RWPE2 (cell line): ENCODE measurements around the gene RAB3IL1.
A peak's percentile ranks its signal among the peaks of the same experiment; 100 is the strongest.
"Not testable (repeated sequence)": the region's sequence is repeated elsewhere in the genome, so short reads cannot be mapped to it uniquely, and the experiment has no call there.

Source experiments
- ATAC-seq: fragments of 200-7000 bp; cut with Tn5 transposase; 3 replicates; pipeline ENCODE4 v1.9.1; 2021; ENCODE audit warnings: low read depth
- DNase-seq: peaks from one replicate; pipeline ENCODE4 v3.0.0-alpha.2; 2020; ENCODE audit warnings: low spot score
- H3K27ac ChIP-seq: fragments of 450-650 bp; 2 replicates; pipeline ENCODE4 v1.5.1; 2017; ENCODE audit warnings: mild to moderate bottlenecking; ENCODE audit not compliant: poor library complexity, severe bottlenecking
- H3K27me3 ChIP-seq: fragments of 250-450 bp; sonication (Bioruptor Pico); 2 replicates; pipeline ENCODE4 v1.5.1; 2021; ENCODE audit warnings: mild to moderate bottlenecking, moderate library complexity; ENCODE audit not compliant: insufficient read depth, poor library complexity, severe bottlenecking
- H3K36me3 ChIP-seq: fragments of 250-450 bp; sonication (Bioruptor Pico); 2 replicates; pipeline ENCODE4 v1.5.1; 2020; ENCODE audit warnings: low read depth, mild to moderate bottlenecking, moderate library complexity
- H3K4me1 ChIP-seq: fragments of 250-450 bp; sonication (Bioruptor Pico); 2 replicates; pipeline ENCODE4 v1.5.1; 2021; ENCODE audit warnings: mild to moderate bottlenecking, moderate library complexity; ENCODE audit not compliant: insufficient read depth, poor library complexity, severe bottlenecking
- H3K4me3 ChIP-seq: fragments of 250-450 bp; sonication (Bioruptor Pico); 2 replicates; pipeline ENCODE4 v1.5.1; 2021; ENCODE audit warnings: mild to moderate bottlenecking, moderate library complexity; ENCODE audit not compliant: severe bottlenecking
- H3K9me3 ChIP-seq: fragments of 250-450 bp; sonication (Bioruptor Pico); 2 replicates; pipeline ENCODE4 v1.5.1; 2021; ENCODE audit warnings: mild to moderate bottlenecking, moderate library complexity; ENCODE audit not compliant: severe bottlenecking
- CTCF ChIP-seq: fragments of 450-650 bp; IDR thresholded peaks from one replicate; pipeline ENCODE4 v1.5.1; 2017; ENCODE audit warnings: mild to moderate bottlenecking, moderate library complexity; ENCODE audit not compliant: poor library complexity, severe bottlenecking

Gene RAB3IL1

GRCh38 chr11:61883947-61884346, 33.4 kb downstream of the RAB3IL1 start:
- no peaks in the 10 kb centered on the region for H3K27me3 ChIP-seq

GRCh38 chr11:61883327-61883726, 34.0 kb downstream of the RAB3IL1 start:
- H3K27ac ChIP-seq = no peak overlapping the region
- H3K36me3 ChIP-seq = peaks cover 52% of the 10 kb centered on the region
- DNase-seq (no peak), ATAC-seq (no peak)
- no peaks in the 10 kb centered on the region for H3K9me3 ChIP-seq
- TF ChIP-seq CTCF = no peak
- H3K4me1 ChIP-seq = peaks cover 15% of the 10 kb centered on the region
- H3K4me3 ChIP-seq = no peak overlapping the region
- no peaks in the 10 kb centered on the region for H3K27me3 ChIP-seq

More at GRCh38 chr11:61883947-61884346, 33.4 kb downstream of the RAB3IL1 start:
- Histone ChIP-seq H3K36me3 (peaks cover 53% of the 10 kb centered on the region), H3K4me3 (no peak overlapping the region), H3K9me3 (no peaks in the 10 kb centered on the region), H3K27ac (no peak overlapping the region), H3K4me1 (peaks cover 18% of the 10 kb centered on the region)
- no peak for TF ChIP-seq CTCF
- ATAC-seq (no peak), DNase-seq (no peak)

GRCh38 chr11:61882879-61883278, 34.5 kb downstream of the RAB3IL1 start:
- ATAC-seq (no peak), DNase-seq (no peak)
- Histone ChIP-seq H3K4me1 (peaks cover 12% of the 10 kb centered on the region), H3K36me3 (peaks cover 53% of the 10 kb centered on the region), H3K9me3 (no peaks in the 10 kb centered on the region), H3K27ac (peak overlapping the region; percentile 7), H3K27me3 (no peaks in the 10 kb centered on the region), H3K4me3 (no peak overlapping the region)
- no peak for TF ChIP-seq CTCF

GRCh38 chr11:61882267-61882666, 35.1 kb downstream of the RAB3IL1 start:
- not testable (repeated sequence) for H3K4me3 ChIP-seq, DNase-seq, H3K27me3 ChIP-seq, H3K9me3 ChIP-seq, H3K4me1 ChIP-seq
- Histone ChIP-seq H3K27ac (peak overlapping the region; percentile 7), H3K36me3 (peaks cover 53% of the 10 kb centered on the region)
- peak; percentile 22; the same call in 1 of the 3 replicates for ATAC-seq

- TF ChIP-seq CTCF = no peak
- Histone ChIP-seq H3K9me3 (no peaks in the 10 kb centered on the region), H3K36me3 (peaks cover 49% of the 10 kb centered on the region), H3K4me3 (no peak overlapping the region), H3K27me3 (no peaks in the 10 kb centered on the region), H3K4me1 (peaks cover 6% of the 10 kb centered on the region), H3K27ac (peak overlapping the region; percentile 7)
- DNase-seq (no peak), ATAC-seq (no peak)
Observed at GRCh38 chr11:61881397-61881796, 36.0 kb downstream of the RAB3IL1 start.
